Adrenal gland (tissue), 5 donors: ENCODE data around the gene HNRNPM.

ENCODE experiments used
- CTCF ChIP-seq, 6 experiments: fragments of 450-650 bp in 4 of 6; fragments of 200-600 bp in 2 of 6; sonication (generic) in 1 of 6; IDR thresholded peaks; 1 replicate in 5 of 6; 2 replicates in 1 of 6; pipeline versions ENCODE4 v1.5.1 to v1.8.0; 2016 to 2021; ENCODE audit warnings: antibody characterized with exemption in 6 of 6, mild to moderate bottlenecking in 2 of 6, moderate library complexity in 1 of 6
- POLR2A ChIP-seq, 2 donors: fragments of 450-650 bp; IDR thresholded peaks; one replicate each; pipeline ENCODE4 v1.6.1; 2017; ENCODE audit warnings: antibody characterized with exemption in 2 of 2, mild to moderate bottlenecking in 2 of 2, moderate library complexity in 1 of 2
- donor health status: DM: no; HTN: no; CAD: no.

- TF ChIP-seq CTCF (IDR thresholded peaks at IDR 0.05) (no peak), POLR2A (IDR thresholded peaks at IDR 0.05) (no peak)
These were observed 45.0 kb upstream of the HNRNPM start for GRCh38 chr19:8399681-8400188.
